ENCODE results near the gene VPREB3.

Gene VPREB3

DNA sequence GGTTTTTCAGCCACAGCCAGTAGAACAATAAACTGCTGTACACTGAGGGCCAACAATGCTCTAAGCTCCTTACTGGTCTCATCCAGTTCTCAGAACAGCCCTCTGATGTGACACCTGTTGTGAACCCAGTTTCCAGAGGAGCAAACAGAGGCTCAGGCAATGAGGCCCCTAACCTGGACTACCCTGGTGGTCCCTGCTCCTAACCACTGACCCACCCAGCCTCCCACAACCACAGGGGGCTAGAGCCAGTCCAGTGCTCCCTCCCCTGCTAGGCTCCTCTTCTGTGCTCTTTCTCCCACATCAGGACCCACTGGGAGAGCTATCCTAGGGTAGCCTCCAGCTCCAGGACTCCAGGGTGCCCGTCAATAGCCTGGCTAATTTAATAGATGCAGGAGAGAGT lies 28.5 kb upstream of the VPREB3 start:
- DNase-seq (ENCODE audit: low read depth), result no peak

DNA sequence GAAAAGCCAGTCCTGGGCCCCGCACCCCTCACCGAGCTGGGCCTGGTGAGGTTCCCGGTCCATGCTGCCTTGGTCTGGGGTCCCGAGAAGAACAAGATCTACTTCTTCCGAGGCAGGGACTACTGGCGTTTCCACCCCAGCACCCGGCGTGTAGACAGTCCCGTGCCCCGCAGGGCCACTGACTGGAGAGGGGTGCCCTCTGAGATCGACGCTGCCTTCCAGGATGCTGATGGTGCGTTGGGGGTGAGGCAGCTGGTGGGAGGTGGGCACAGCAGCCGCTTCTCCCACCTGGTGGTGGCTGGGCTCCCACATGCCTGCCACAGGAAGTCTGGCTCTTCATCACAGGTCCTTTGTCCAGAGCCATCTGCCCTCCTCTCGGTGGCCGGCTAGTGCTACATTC lies 28.0 kb upstream of the VPREB3 start:
- no peak for DNase-seq (ENCODE audit: low read depth)

DNA sequence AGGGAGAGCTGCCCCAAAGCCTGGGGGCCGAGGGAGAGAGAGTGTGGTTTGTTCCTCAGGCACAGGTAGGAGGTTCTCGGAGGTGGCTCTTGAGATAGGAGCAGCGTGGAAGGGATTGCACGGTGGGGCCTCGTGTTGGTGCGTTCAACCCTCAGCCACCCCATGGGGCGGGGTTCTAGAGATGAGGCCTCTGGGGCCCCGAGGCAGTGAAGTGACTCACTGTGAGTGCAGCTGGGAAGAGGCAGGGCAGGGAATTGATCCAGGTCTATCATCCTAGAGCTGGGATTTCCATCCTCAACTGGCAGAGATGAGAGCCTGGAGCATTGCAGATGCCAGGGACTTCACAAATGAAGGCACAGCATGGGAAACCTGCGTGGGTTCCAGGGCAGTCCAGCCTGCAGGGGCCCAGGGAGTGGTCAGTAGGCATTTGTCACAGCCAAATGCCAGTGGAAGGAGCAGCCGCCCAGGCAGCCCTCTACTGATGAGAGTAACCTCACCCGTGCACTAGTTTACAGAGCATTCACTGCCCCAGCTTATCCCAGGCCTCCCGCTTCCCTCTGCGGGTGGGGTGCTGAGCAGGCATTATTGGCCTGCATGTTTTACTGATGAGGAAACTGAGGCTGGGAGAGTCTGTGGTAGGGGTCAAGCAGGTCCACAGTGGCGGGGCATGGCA lies 27.4 kb upstream of the VPREB3 start:
- no peak for DNase-seq (ENCODE audit: low read depth)

DNA sequence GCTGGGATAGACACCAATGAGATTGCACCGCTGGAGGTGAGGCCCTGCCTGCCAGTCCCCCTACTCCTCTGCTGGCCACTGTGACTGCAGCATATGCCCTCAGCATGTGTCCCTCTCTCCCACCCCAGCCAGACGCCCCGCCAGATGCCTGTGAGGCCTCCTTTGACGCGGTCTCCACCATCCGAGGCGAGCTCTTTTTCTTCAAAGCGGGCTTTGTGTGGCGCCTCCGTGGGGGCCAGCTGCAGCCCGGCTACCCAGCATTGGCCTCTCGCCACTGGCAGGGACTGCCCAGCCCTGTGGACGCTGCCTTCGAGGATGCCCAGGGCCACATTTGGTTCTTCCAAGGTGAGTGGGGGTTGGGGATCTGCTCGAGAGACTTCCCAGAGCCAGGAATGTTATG lies 26.8 kb upstream of the VPREB3 start:
- no peak for DNase-seq (ENCODE audit: low read depth)

DNA sequence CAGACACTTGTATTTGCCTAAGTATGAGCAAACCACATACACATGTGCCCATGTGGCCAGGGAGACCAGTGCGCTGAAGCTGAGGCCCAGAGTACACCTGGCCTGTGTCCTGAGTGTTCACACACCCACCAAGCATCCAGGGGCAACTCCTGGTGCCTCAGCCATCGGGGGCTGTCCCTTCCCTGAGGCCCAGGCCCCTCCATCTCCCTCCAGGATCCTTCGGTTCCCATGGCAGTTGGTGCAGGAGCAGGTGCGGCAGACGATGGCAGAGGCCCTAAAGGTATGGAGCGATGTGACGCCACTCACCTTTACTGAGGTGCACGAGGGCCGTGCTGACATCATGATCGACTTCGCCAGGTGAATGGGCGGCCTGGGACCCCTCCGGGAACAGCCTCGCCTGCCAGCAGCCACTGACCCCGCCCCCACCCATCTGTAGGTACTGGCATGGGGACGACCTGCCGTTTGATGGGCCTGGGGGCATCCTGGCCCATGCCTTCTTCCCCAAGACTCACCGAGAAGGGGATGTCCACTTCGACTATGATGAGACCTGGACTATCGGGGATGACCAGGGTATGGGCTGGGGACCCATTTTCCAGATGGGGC lies 26.0 kb upstream of the VPREB3 start:
- DNase-seq (ENCODE audit: low read depth), result no peak

DNA sequence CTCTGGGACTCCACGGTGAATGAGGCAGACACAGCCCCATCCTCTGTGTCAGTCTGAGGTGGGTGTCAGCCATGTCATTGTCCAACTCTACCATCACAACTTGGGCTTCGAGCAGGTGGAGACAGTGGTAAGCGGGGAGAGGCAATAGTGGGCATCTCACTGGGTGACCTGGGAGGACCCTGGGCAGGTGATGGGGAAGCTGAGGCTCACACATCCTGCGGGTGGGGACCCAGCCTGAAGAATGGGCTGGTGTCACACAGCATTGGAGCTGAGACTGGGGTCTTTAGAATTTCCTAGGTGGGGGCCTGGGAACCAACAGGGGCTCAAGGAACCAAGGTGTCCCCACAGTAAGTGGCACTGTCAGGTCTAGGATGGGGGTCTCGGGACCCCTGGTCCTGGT lies 25.5 kb upstream of the VPREB3 start:
- no peak for DNase-seq (ENCODE audit: low read depth)

DNA sequence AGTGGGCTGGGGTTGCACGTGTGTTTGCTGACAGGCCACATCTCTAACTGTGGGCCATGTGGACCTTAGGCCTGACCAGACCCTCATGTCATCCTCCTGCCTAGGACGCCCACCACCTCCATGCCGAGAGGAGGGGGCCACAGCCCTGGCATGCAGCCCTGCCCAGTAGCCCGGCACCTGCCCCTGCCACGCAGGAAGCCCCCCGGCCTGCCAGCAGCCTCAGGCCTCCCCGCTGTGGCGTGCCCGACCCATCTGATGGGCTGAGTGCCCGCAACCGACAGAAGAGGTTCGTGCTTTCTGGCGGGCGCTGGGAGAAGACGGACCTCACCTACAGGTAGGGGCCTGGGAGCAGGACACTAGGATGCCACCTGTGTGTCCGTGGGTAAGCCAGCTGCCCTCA lies 24.9 kb upstream of the VPREB3 start:
- DNase-seq (ENCODE audit: low read depth), result no peak

DNA sequence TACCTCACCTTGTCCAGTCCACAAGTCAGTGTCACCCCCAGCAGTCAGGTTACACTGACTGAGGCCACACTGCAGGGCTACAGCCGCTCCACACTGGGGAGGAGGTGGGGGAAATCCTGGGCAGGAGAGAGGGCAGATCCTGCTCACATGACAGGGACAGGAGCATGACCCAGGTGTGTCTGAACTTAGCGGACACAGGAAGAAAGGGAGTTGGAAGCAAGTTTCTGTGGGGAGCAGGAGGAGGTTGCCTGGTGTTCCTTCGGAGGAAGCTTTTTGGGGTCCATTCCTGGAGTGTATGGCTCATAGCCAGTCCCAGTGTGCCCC lies 24.3 kb upstream of the VPREB3 start:
- no peak for DNase-seq (ENCODE audit: low read depth)

DNA sequence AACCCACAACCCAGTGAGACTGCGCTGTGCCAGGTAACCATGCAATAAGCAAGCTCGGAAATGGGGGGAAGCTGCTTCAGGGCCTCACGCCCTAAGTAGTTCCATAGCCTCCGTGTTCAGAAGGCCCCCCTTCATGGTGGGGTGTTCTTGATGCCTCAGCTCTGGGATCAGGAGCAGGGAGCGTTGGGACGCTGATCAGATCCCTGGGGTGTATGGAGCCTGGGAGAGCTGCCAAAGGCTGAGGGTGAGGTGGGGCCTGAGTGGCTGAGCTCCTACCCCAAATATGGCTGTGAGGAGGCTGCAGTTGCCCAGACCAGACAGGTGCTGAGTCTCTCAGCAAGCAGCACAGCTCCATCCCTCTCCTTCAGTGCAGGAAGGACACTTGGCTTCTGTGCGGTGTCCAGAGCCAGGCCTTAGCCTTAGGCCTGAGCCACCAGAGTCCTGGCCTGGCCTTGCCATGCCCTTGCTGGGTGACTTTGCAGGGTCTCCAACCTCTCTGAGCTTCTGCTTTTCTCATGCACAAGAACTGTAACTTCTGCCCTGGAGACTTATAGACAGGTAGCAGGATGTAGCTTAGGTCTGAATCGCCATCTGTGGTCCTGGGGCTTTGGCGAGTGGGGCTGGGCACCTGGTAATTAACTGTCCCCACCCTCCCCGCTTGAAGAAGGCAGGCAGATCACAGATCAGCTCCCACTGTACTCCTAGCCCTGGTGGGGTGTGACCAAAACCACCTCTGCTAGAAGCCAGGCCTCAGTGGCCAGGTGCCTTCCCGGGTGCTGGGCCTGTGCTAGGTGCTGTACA lies 23.8 kb upstream of the VPREB3 start:
- DNase-seq (ENCODE audit: low read depth), result no peak

DNA sequence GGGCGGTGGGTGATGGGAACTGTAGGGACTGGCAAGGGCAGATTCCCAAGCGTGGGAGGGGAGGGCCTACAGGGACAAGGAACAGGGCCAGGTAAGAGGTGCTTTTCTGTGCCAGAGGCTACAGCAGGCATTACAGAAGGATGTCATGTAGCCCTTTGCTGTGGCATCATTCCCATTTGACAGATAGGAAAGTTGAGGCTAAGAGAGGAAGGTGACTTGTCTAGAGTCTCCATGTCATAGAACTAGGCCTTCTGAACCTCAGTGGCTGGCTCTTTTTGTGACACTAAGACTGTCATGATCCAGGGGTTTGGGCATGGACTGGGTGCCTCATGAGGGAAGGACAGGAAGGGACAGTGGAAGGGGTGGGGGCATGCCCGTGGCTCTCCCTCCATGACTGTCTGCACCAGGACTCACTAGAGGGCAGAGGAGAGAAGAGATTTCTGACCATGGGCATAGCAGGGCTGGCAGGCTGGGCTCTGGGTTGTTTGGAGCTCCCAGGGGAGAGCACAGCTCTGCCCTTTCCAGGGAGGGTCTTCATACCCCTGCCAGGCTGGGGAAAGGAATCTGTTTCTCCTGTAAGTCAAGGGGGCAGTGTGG lies 21.7 kb upstream of the VPREB3 start:
- no peak for DNase-seq (ENCODE audit: low read depth)

DNA sequence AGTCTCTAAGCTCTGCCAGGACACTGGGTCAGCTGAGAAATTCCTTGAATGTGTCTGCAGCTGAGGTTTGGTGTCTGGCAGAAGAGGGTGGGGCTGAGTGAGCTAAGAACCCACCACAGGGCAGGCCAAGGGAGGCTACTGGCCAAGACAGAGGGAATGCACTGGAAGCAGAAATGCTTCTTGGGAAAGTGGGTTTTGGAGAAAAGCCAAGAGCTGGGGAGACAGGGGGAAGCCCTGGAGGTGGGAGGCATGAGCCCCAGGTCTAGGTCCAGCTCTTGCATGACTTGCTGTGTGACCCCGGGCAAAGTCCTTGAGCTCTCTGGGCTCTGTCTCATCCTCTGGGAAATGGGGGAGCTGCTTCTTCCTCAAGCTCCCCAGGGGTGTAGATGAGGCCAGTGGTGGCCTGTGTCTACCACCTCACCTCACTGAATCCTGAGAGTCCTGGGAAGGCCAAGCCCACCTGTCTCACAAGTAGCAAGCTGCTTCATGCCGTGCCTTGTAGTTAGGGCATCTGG lies 20.8 kb upstream of the VPREB3 start:
- no peak for DNase-seq (ENCODE audit: low read depth)

DNA sequence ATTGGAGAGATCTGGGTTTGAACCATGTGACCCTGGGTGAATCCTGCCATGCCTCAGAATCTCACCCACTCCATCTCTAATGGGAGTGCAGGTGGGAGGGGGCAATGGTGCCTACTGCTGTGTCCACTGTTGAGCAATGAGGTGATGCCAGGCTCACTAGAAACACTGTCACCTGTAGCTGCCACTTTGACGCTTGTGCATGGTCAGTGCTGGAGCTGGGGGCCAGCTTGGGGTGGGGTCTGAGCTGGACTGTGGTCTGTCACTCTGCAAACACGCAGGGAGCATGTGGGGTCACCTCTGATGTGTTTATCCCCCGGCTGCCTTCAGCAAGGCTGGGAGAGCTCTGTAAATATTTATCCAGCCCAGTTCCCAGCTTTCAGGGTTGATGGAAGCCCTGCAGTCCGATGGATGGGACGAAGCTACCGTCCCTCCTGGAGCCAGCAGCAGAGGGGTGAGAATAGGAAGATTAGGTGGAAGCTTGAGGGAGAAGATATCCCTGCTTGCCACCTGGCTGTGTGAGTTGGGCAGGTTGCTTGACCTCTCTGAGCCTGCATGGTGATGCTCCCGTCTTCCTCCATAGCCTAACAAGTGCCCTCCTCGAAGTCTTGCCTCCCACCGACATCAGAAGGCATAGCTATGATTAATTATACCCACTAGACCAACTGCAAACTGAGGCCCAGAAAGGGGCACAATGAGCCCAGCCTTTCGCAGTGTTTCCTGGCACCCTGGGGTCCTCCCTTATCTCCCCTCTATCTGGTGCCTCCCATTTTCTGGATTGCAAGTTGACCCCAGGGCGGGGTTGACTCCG lies 20.1 kb upstream of the VPREB3 start:
- no peak for DNase-seq (ENCODE audit: low read depth)

DNA sequence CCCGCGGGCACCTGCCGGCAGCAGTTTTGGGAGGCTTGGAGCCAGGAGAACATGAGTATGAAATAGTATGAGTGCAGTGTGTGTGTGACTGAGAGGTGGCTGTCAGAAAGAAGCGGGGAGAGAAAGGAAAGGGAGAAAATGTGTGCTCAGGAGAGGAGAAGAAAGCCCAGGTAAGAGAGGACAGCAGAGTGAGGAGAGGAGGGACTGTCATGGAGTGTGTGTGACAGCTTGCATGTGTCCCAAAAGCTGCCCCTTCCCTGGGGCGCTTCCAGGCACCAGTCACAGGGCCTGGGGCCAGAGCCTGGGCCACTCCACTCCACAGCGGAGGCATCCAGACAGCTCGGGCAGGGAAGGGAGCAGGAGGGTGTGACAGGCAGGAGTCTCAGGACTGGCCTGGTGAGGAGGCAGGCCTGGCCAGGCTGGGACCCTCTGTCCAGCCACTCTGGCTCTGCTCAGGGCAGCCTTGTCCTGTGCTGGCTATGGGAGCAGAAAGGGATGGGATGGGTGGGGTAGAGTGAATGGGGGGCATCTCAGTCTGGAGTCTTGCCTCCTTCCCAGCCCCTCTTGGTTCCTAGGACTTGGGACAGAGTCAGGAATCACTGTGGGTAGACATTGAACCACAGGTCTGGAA lies 19.4 kb upstream of the VPREB3 start:
- no peak for DNase-seq (ENCODE audit: low read depth)

DNA sequence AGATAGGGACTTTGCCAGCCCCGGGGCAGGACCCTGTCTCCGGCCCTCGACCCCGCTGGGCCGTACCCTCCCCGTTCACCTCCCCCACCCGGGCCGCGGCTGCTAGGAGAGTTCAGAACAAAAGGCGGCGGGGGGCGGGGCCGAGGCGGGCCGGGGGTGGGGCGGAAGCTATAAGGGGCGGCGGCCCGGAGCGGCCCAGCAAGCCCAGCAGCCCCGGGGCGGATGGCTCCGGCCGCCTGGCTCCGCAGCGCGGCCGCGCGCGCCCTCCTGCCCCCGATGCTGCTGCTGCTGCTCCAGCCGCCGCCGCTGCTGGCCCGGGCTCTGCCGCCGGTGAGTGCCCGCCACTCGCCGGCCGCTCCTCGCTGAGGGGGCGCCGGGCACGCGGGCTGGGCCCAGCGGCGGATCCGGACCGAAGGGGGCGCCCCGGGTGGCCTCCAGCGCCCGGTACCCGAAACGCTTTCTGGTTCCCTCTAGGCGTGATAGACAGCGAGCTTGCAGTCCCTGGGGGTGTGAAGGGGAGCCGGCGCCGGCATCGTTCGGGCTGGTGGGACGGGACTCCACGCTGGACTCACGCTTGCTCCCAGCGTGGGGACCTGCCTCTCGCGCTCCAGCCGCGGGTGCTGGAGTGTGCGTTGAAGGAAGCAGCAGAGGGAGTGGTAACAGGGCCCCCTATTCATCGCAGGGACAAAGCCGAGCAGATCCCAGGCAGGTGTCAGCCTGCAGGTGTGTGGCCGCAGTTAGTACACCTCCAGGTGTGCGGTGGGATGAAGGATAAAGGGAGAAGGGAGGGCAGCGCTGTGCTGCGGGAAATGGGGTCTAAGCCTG lies 18.6 kb upstream of the VPREB3 start, which contains the start of gene MMP11:
Gene MMP11 (plus strand): TSS at position 201 of the 825 bp plus-strand sequence. CDS start 22 bp downstream, at position 223.
- peak; percentile 30 for DNase-seq (ENCODE audit: low read depth)

DNA sequence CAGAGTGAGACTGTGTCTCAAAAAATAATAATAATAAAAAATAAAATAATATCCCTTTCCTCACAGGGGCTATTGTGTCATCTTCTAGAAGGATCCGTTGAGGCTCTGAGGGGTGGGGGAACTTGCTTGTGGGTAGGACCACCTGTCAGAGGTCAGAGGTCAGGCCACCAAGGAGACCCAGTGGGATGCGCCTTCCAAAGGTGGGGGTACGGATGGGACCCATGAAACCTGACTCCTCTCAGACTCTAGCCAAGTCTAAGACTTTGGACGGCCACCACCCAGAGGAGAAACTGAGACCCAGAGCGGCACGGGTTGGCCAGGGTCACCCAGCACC lies 18.1 kb upstream of the VPREB3 start:
- DNase-seq (ENCODE audit: low read depth), result no peak

DNA sequence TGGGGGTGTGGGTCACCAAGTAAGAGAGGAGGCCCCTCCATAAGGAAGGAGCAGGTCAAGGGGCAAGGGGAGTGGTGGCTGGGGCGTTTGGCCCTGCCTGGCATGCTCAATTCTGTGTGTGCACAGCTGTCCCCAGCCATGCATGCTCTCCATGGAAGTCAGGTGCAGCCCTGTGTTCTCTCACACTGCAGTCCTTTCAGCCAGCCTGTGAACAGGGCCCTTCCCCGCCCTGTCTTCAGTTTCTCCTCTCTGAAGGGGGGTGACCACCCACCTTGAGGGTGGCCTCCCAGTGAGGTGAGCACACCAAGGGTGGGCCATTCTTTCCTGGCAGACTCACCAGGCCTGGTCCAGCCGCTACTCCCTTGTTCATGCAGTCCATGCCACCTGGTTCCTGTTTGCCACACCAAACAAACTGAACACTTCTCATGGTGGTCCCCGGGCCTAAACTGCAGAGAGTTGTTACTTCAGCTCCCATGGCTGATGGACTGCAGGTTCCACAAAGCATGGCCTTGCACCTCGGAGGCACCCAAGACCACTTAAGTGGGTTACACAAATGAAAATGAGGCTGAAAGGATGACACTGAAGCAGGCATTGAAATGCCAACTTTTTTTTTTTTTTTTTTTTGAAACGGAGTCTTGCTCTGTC lies 15.2 kb upstream of the VPREB3 start:
- no peak for DNase-seq (ENCODE audit: low read depth)

DNA sequence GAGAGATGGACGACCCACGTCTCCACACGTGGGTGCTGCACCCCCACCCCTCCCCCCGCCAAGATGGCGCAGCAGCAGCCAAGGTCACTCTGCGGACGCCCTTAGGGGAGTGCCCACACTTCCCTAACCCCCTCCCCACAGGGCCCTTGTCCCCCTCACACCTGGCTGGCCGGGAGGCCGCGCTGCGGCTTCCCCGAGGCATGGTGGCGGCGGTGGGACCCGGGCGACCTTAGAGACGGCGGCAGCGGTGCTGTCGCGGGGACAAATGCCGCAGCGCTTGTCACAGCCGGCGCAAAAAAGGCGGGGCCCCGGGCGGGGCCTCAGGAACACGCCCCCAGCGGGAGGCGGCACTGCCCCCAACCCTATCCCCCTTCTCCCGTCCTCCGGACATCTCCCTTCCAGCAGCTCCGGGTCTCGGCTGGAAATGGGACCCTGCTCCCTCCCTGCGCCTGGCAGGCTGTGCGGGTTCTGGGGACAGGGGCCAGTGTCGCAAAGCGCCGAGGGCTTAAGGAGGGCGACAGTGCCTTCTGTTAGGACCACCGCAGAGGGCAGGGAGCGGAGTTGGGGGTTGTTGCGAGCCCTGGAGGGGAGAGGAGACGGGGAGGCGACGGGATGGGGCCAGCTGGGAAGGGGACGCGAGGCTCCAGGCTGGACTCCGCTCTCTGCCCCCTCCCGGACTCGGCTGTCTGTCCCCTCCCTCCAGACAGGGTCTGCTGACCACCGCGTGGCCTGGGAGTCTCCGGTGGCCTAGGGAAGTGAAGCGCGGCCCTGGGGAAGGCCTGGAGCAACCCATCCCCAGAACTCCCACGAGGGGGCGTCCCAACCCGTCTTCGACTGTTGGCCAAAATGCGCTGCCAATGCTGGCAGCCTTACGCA lies 13.7 kb upstream of the VPREB3 start, which contains the start of gene CHCHD10:
Gene CHCHD10 (minus strand): TSS at position 300 of the 876 bp plus-strand sequence. CDS start 98 bp downstream, at position 202.
- peak; percentile 65 for DNase-seq (ENCODE audit: low read depth)

DNA sequence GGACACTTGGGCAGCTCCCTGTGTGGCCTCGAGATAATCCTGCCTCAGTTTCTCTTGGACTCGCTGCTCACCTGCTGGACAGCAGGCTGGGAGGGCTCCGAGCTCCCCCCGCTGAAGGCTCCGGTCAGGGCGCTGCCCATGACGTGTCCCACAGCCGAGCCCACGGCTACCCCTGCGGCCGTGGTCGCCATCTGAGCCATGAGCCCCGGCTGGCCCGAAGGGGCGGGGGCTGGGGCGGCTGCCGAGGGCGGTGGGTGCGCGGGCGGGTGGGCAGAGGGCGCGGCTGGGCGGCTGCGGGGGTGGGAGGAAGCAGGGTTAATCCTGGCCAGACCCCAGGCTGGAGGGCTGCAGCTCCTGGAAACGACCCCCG lies 13.1 kb upstream of the VPREB3 start:
- DNase-seq (ENCODE audit: low read depth), result no peak

Data from activated T-helper 1 cell treated with Interleukin-2 at 50 U/mL for 16 hours (primary cell).